Activated naive CD4-positive, alpha-beta T cell treated with anti-CD3 and anti-CD28 coated beads, Interleukin-2, amount 50 U/mL, for 24 hours (primary cell): ENCODE data around the gene ABAT.
"Not testable (repeated sequence)": the region's sequence is repeated elsewhere in the genome, so short reads cannot be mapped to it uniquely, and the experiment has no call there.

Source experiments
- H3K27ac Mint-ChIP-seq: one replicate; pipeline ENCODE4 v1.8.0; 2021; ENCODE audit warnings: mild to moderate bottlenecking, mixed read lengths
- H3K27me3 Mint-ChIP-seq: one replicate; pipeline ENCODE4 v1.8.0; 2021; ENCODE audit warnings: mixed read lengths
- H3K36me3 Mint-ChIP-seq: one replicate; pipeline ENCODE4 v1.8.0; 2021; ENCODE audit warnings: mixed read lengths
- H3K4me1 Mint-ChIP-seq: one replicate; pipeline ENCODE4 v1.8.0; 2021; ENCODE audit warnings: mixed read lengths
- H3K4me3 Mint-ChIP-seq: one replicate; pipeline ENCODE4 v1.8.0; 2021; ENCODE audit warnings: mild to moderate bottlenecking, mixed read lengths
- H3K9me3 Mint-ChIP-seq: one replicate; pipeline ENCODE4 v1.8.0; 2021; ENCODE audit warnings: mixed read lengths

The ABAT gene

DNA sequence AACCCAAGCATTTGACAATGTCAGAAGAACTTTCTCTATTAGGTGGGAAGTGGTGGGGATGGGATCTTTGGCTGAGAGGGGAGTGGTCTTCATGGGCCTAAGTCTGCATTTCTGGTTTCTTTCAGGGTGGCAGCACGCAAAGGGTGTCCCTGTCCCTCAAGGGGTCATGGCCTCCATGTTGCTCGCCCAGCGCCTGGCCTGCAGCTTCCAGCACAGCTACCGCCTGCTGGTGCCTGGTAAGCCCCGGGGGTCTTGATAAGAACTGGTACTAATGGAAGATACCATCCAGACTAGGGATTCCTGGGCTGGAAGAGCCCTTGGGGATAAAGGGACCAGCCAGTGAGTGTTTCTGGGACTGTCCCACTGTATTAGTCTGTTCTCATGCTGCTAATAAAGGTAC is 61.2 kb downstream of the ABAT start:
- no peaks in the 10 kb centered on the region for H3K9me3 Mint-ChIP-seq
- no peak overlapping the region for H3K27ac Mint-ChIP-seq
- no peak overlapping the region for H3K4me3 Mint-ChIP-seq
- H3K4me1 Mint-ChIP-seq: no peaks in the 10 kb centered on the region
- no peaks in the 10 kb centered on the region for H3K27me3 Mint-ChIP-seq
- peaks cover 8% of the 10 kb centered on the region for H3K36me3 Mint-ChIP-seq

DNA sequence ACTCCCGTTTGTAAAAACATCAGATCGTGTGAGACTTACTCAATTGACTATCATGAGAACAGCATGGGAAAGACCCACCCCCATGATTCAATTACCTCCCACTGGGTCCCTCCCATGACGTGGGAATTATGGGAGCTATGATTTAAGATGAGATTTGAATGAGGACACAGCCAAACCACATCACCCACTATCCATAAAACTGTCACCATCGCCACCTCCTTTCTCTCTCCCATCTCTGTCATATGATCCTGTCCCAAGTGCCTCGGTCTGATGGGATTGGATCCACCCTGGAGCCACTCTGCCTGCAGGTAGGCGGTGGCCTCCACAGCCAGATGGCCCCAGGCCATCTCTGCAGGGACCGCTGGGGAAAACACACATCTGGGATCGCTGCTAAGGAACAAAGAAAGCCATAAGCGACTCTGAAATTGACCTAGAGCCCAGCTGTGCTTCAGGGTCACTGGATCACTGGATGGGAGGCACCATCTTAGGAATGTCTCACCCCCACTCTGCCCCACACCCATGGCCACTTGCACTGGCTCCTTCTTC is 61.8 kb downstream of the ABAT start:
- Mint-ChIP-seq H3K4me1 (no peaks in the 10 kb centered on the region), H3K4me3 (no peak overlapping the region), H3K27me3 (no peaks in the 10 kb centered on the region), H3K36me3 (peaks cover 8% of the 10 kb centered on the region), H3K9me3 (no peaks in the 10 kb centered on the region), H3K27ac (no peak overlapping the region)

DNA sequence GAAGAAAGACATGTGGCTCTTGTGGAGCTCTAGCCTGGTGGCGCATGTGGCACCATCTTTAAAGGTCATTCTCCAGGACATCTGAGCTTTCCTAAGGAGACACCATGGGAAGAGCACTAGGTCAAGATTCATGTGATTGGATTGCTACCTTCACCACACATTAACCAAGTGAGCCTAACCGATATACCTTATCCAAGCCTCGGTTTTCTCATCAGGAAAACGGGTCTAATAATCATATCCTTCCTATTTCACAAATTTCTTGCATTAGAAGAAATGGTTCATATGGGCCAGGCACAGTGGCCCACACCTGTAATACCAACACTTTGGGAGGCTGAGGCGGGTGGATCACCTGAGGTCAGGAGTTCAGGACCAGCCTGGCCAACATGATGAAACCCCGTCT is 64.7 kb downstream of the ABAT start:
- no peaks in the 10 kb centered on the region for H3K4me1 Mint-ChIP-seq
- no peaks in the 10 kb centered on the region for H3K27me3 Mint-ChIP-seq
- no peaks in the 10 kb centered on the region for H3K9me3 Mint-ChIP-seq
- no peak overlapping the region for H3K4me3 Mint-ChIP-seq
- H3K27ac Mint-ChIP-seq: no peak overlapping the region
- peaks cover 10% of the 10 kb centered on the region for H3K36me3 Mint-ChIP-seq

DNA sequence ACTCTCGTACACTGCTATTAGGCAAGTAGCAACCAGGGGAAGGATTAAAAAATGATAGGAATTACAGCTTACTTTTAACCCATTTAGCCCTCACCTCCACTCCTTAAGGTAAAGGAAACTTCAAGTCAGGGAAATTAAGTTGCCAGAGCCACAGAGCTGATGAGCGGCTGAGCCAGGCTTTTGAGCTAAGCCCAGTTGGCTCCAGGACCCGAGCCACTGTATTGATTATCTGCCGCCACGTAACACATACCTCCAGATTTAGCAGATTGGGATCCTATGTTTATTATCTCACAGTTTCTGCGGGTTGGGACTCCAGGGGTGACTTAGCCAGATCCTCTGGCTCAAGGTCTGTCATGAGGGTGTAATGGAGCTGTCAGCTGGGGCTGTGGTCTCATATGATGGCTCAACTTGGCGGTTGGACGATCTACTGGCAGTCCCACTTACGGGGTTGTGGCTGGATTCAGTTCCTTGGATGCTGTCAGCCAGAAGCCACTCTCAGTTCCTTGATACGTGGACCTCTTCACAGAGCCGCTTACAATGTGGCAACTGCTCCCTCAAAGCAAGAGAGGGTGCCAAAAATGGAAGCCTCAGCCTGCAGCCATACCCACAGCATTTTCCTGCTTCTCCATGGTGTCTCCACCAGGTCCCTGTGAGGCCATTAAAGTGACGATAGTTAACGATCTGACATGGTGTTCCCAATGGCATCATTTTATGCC is 65.7 kb downstream of the ABAT start:
- Mint-ChIP-seq H3K27ac (no peak overlapping the region), H3K4me3 (no peak overlapping the region), H3K36me3 (peaks cover 10% of the 10 kb centered on the region), H3K27me3 (no peaks in the 10 kb centered on the region), H3K9me3 (no peaks in the 10 kb centered on the region), H3K4me1 (no peaks in the 10 kb centered on the region)

DNA sequence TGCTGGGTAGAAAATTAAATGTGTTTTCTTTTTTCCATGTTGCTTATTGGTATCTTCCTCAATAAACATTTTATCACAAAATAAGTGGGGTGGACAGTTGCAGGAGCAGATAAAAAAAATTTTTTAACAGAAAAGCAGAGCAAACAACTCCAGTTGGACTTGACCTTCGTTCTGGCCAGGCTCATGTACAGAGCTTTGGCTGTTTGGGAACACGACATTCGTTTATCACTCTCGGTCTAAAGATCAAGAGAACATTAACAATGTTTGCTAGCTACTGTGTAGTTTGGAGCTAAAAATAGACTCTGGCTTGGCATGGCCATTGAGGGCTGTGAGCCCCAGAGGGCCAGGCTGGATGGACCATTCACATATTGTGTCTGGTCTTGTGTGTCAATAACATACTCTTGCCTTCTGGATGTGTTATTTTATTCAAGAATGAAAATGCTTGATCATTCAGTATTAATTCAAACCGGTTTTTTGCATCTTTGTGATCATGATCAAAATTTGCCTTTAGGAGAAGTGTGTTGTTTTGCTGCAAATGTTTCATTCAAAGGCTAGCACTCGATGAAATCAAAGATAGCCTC is 66.4 kb downstream of the ABAT start:
- Mint-ChIP-seq H3K36me3 (peaks cover 7% of the 10 kb centered on the region), H3K27ac (no peak overlapping the region), H3K27me3 (no peaks in the 10 kb centered on the region), H3K4me1 (no peaks in the 10 kb centered on the region), H3K4me3 (no peak overlapping the region), H3K9me3 (no peaks in the 10 kb centered on the region)

DNA sequence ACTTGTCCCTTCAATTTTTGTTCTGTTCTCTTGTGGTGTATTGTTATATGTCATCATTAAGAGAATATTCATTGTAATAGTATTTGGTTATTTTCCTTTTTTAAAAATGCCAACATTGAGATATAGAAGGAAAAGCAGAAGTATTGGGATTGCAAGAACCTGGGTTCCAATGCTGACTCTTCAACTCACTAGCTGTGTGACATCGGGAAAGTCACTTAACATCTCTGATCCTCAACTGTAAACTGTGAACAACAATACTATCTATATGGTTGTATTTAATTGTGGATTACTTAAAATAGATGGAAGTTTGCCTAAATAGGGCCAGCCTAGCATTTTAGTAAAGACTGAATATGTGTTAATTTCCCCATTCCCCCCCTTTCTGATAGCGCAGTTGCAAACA is 67.2 kb downstream of the ABAT start:
- Mint-ChIP-seq H3K27me3 (no peaks in the 10 kb centered on the region), H3K9me3 (no peaks in the 10 kb centered on the region), H3K4me3 (no peak overlapping the region), H3K36me3 (peaks cover 7% of the 10 kb centered on the region), H3K4me1 (no peaks in the 10 kb centered on the region), H3K27ac (no peak overlapping the region)

DNA sequence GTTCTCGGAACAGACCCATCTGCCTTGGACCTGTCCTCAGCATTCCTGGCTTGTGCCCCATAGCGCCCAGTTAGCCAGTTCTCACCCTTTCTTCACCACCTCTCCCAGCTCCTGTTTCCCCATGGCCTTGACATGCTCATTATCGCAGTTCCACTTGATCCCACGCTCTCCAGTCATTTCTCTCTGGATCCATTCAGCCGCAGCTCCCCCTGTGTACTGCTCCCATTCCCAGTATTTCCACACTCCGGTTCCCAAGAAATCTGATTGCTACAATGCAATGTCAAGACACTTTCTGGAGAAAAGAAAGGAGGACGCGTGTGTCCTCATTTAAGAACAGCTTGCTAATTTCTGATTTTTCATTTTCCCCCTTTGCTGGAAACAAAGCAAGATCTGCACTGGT is 67.7 kb downstream of the ABAT start:
- Mint-ChIP-seq H3K27me3 (no peaks in the 10 kb centered on the region), H3K4me3 (no peak overlapping the region), H3K9me3 (no peaks in the 10 kb centered on the region), H3K27ac (no peak overlapping the region), H3K4me1 (no peaks in the 10 kb centered on the region), H3K36me3 (peaks cover 7% of the 10 kb centered on the region)

DNA sequence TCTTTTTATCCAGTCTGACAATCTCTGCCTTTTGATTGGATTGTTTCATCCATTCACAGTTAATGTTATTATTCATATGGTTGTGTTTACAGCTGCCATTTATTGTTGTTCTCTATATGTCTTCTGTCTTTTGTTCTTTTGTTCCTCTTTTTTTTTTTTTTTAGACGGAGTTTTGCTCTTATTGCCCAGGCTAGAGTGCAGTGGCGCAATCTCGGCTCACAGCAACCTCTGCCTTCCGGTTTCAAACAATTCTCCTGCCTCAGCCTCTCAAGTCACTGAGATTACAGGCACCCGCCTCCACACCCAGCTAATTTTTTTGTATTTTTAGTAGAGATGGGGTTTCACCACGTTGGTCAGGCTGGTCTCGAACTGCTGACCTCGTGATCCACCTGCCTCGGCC is 74.5 kb downstream of the ABAT start:
- H3K27ac Mint-ChIP-seq, H3K9me3 Mint-ChIP-seq, H3K4me1 Mint-ChIP-seq, H3K36me3 Mint-ChIP-seq, H3K27me3 Mint-ChIP-seq, H3K4me3 Mint-ChIP-seq: not testable (repeated sequence)

DNA sequence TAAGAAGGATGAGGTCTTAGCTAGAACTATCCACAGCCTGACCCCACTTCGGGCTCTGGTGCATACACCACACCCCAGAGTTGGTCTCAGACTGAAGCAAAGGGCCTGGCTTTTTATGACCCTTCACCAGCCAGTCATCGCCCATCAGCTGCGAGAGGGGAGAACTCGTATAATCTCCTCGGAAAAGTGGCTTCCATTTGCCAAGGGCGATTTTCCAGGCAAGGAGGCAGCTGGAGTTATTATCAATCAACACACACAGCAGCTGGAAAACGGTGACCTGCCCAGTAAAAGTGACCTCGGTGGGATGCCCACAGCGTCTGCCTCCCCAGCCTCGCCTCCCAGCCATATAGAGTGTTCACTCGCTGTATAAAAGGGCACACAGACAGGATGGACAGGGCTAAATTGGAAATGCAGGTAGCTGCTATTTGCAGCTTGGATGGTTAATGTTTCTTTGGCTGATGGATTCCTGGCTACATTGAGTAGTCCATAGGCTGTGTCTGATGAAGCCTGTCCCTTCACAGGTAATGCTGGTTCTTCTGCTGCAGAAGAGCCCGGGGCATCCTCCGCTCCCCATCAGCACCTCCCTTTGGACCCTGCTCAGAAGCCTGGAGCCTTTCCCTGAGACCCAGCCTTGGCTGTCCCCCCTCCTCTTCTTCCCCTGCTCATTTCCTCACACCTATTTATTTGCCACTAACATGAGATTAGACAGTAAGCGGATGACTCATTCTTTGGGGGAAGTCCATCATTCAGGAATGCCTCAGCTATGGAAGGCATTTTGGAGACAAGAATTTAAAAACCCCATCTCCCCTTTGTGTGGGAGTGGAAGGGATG is 77.3 kb downstream of the ABAT start:
- Mint-ChIP-seq H3K4me1 (no peaks in the 10 kb centered on the region), H3K4me3 (no peak overlapping the region), H3K27ac (no peak overlapping the region), H3K9me3 (no peaks in the 10 kb centered on the region), H3K36me3 (peaks cover 3% of the 10 kb centered on the region), H3K27me3 (no peaks in the 10 kb centered on the region)

DNA sequence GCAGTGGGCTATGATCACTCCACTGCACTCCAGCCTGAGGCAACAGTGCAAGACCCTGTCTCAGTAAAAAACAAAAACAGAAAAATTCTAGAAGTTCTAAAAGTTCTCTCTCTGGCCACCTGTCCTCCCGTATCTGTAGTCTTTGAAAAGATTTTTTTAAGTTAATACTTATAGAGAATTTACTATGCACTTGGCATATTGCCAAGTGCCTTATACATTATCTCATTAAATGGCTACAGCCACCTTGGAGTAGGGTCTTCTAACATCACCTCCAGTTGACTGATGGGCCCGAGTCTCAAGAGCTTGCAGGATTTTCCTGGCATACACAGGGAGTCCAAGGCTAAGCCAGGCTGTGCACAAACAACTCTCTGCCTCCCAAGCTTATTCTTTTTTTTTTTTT is 78.3 kb downstream of the ABAT start:
- Mint-ChIP-seq H3K27me3 (no peaks in the 10 kb centered on the region), H3K4me3 (no peak overlapping the region), H3K27ac (no peak overlapping the region), H3K4me1 (no peaks in the 10 kb centered on the region), H3K9me3 (no peaks in the 10 kb centered on the region), H3K36me3 (peaks cover 8% of the 10 kb centered on the region)

DNA sequence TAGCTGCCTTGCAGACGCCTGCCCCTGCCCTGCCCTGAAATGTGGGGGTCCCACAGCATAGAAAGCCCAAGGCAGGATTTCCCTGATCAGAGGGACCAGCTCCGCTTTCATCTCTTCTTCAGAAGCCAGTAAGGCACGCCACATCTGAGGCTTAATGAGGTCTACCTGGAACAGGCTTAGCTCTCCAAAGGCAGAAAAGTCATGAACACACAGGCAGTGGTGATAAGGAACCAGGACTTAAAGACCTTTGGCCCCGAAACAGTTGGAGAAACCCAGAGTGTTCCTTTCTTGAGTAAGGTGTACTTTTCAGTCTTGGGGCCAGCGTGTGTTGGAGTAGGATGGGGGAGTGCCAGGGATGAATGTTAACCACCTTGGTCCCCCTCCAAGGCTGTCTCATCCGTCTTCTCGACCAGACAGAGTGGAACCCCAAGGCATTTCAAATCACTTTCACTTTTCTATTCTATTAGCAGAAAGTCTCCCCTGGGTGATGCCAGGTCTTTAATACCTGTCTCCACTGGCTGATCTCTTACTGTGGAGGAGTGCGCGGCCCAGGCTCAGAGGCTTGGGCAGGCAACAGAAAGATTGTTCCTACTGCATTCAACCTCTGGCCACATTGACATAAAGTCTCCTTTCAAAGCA is 79.1 kb downstream of the ABAT start:
- no peak overlapping the region for H3K4me3 Mint-ChIP-seq
- no peaks in the 10 kb centered on the region for H3K4me1 Mint-ChIP-seq
- no peaks in the 10 kb centered on the region for H3K9me3 Mint-ChIP-seq
- no peak overlapping the region for H3K27ac Mint-ChIP-seq
- peaks cover 8% of the 10 kb centered on the region for H3K36me3 Mint-ChIP-seq
- no peaks in the 10 kb centered on the region for H3K27me3 Mint-ChIP-seq

DNA sequence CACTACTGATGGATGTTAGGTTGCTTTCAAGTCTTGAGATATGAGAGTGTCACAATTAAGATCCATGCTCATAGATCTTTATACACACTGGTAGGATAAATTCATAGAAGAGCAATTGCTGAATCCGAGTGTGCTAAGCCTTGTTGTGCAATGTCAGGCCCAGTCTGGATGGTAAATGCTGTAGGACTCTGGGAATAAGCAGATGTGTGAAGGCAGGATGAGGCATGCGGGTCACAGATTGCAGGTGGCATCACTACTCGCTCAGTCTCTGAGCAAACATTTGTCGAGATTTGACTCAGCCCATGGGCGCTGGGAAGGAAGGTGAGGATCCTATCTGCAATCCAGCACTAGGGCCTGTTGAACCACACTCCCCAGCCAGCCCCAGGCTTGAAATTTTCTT is 82.3 kb downstream of the ABAT start:
- Mint-ChIP-seq H3K27me3 (no peaks in the 10 kb centered on the region), H3K27ac (no peak overlapping the region), H3K4me3 (no peak overlapping the region), H3K36me3 (peaks cover 7% of the 10 kb centered on the region), H3K4me1 (no peaks in the 10 kb centered on the region), H3K9me3 (no peaks in the 10 kb centered on the region)

DNA sequence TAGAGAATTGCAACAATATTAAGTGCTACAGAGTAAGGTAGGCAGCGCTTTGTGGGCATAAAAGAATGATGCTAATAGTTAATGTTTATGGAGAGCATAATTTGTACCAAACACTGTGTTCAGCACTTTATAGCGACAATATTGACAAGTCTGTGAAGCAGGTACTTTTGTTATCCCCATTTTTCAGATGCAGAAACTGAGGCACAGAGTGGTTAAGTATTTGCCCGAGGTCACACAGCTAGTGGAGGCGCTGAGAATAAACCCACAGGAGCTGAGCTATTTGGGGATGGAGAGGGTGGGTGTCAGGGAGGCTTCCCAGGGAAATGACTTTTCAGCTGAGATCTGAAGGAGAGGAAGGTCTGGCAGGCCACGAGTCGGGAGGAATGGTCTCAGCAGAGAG is 83.6 kb downstream of the ABAT start:
- peaks cover 9% of the 10 kb centered on the region for H3K36me3 Mint-ChIP-seq
- H3K4me1 Mint-ChIP-seq: no peaks in the 10 kb centered on the region
- no peak overlapping the region for H3K4me3 Mint-ChIP-seq
- H3K27ac Mint-ChIP-seq: no peak overlapping the region
- no peaks in the 10 kb centered on the region for H3K9me3 Mint-ChIP-seq
- H3K27me3 Mint-ChIP-seq: no peaks in the 10 kb centered on the region

DNA sequence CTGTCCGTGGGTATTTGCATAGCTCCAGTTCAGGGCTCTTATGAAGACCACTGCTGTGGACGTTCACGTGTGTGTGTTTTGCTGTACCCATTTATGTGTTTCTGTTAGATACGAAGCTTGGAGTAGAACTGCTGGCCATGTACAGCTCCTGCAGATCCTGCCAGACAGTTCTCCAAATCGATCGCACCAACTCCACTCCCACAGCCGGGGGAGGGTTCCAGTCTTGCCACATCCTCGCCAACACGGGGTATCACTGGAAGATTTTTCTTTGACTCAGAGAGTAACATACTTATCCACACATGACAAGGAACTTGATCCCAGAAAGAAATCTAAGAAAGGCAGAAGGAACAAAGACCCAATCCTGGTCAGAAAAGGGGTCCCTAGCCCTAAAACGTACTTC is 85.6 kb downstream of the ABAT start:
- no peaks in the 10 kb centered on the region for H3K27me3 Mint-ChIP-seq
- H3K4me1 Mint-ChIP-seq: no peaks in the 10 kb centered on the region
- H3K4me3 Mint-ChIP-seq: no peak overlapping the region
- H3K9me3 Mint-ChIP-seq: no peaks in the 10 kb centered on the region
- no peak overlapping the region for H3K27ac Mint-ChIP-seq
- peaks cover 7% of the 10 kb centered on the region for H3K36me3 Mint-ChIP-seq

DNA sequence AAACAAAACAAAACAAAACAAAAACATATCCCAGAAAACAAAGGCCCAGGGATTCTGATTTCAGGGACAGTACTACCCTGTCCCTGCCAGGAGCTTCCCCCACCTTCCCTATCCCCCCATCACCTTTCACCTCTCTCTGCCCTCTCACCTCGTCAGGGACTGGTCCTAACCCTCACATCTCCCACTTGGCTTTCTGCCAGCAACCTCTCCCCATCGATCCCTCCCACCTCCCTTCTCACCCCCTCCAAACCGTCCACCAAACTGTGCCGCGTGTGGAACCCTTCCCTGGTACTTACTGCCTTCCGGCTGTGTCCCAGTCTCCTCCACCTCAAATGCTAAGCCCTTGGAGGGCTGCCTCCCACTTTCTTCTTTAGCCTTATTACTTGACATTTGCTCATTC is 86.7 kb downstream of the ABAT start:
- Mint-ChIP-seq H3K9me3 (no peaks in the 10 kb centered on the region), H3K4me3 (no peak overlapping the region), H3K4me1 (no peaks in the 10 kb centered on the region), H3K36me3 (peaks cover 7% of the 10 kb centered on the region), H3K27ac (no peak overlapping the region), H3K27me3 (no peaks in the 10 kb centered on the region)

DNA sequence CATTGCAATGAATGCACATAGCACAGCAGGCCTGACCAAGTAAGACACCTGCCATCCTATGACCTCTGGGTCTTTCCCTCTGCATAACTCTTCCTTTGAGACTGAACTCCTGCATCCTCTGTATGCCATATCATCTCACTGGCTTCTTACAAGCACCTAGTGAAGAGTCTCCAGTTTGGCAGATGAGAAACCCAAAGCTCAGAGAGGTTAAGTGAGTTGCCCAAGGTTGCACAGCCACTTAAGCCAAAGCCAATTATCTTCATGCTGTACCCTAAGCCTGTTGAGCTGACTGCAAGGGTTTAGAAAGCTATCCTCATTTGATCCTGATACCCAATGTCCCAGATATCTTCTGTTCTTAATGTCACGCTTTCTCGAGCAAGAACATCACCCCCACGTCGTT is 87.8 kb downstream of the ABAT start:
- Mint-ChIP-seq H3K4me3 (no peak overlapping the region), H3K9me3 (no peaks in the 10 kb centered on the region), H3K4me1 (no peaks in the 10 kb centered on the region), H3K27me3 (no peaks in the 10 kb centered on the region), H3K36me3 (peaks cover 6% of the 10 kb centered on the region), H3K27ac (no peak overlapping the region)
